ENCODE results near the gene OR2AJ1.

Gene OR2AJ1

GRCh38 chr1:247924868-247925267 is at the start of gene OR2AJ1:
OR2AJ1 (plus strand) TSS chr1:247924889; CDS start chr1:247933769, 8,880 bp downstream.
- H3K4me3 ChIP-seq (ENCODE audit: low read depth, low read length), result no peak within 1 kb of the TSS

- H3K4me3 ChIP-seq (ENCODE audit: low read depth, low read length), result no peak overlapping the region
These were observed 41.3 kb upstream of the OR2AJ1 start for GRCh38 chr1:247883346-247883745.

GRCh38 chr1:247884797-247885413 is 39.8 kb upstream of the OR2AJ1 start:
- H3K4me3 ChIP-seq (ENCODE audit: low read depth, low read length), result no peak overlapping the region

- H3K4me3 ChIP-seq (ENCODE audit: low read depth, low read length), result no peak within 1 kb of the TSS
These were observed 29.5 kb upstream of the OR2AJ1 start, which contains the start of gene OR2W3 for GRCh38 chr1:247895163-247895637. OR2W3 (plus strand) TSS chr1:247895587; CDS start chr1:247895587, 0 bp downstream.

- H3K4me3 ChIP-seq (ENCODE audit: low read depth, low read length), result no peak overlapping the region
These were observed 28.7 kb upstream of the OR2AJ1 start for GRCh38 chr1:247895976-247896375.

GRCh38 chr1:247904122-247904521 is 20.6 kb upstream of the OR2AJ1 start:
- H3K4me3 ChIP-seq (ENCODE audit: low read depth, low read length), result no peak overlapping the region

- H3K4me3 ChIP-seq (ENCODE audit: low read depth, low read length), result no peak overlapping the region
These were observed 19.5 kb upstream of the OR2AJ1 start for GRCh38 chr1:247905181-247905580.

GRCh38 chr1:247905910-247906503 is 18.7 kb upstream of the OR2AJ1 start:
- no peak overlapping the region for H3K4me3 ChIP-seq (ENCODE audit: low read depth, low read length)

- H3K4me3 ChIP-seq (ENCODE audit: low read depth, low read length), result no peak overlapping the region
These were observed 18.1 kb upstream of the OR2AJ1 start for GRCh38 chr1:247906504-247907047.

GRCh38 chr1:247908766-247909165 is 15.9 kb upstream of the OR2AJ1 start:
- no peak overlapping the region for H3K4me3 ChIP-seq (ENCODE audit: low read depth, low read length)

- no peak overlapping the region for H3K4me3 ChIP-seq (ENCODE audit: low read depth, low read length)
These were observed 10.9 kb upstream of the OR2AJ1 start for GRCh38 chr1:247913786-247914185.

GRCh38 chr1:247914941-247915662 is 9.6 kb upstream of the OR2AJ1 start:
- H3K4me3 ChIP-seq (ENCODE audit: low read depth, low read length), result no peak overlapping the region

- no peak within 1 kb of the TSS for H3K4me3 ChIP-seq (ENCODE audit: low read depth, low read length)
These were observed 4.7 kb upstream of the OR2AJ1 start, which contains the start of gene OR2T8 for GRCh38 chr1:247919952-247920351. OR2T8 (plus strand) TSS chr1:247920252; CDS start chr1:247921018, 766 bp downstream.

GRCh38 chr1:247923941-247924340 is 748 bp upstream of the OR2AJ1 start:
- H3K4me3 ChIP-seq (ENCODE audit: low read depth, low read length), result no peak overlapping the region

- H3K4me3 ChIP-seq (ENCODE audit: low read depth, low read length), result no peak overlapping the region
These were observed 9.3 kb downstream of the OR2AJ1 start for GRCh38 chr1:247933989-247934388.

GRCh38 chr1:247935781-247936180 is 11.1 kb downstream of the OR2AJ1 start:
- no peak overlapping the region for H3K4me3 ChIP-seq (ENCODE audit: low read depth, low read length)

GRCh38 chr1:247936415-247936814 is 11.7 kb downstream of the OR2AJ1 start:
- no peak overlapping the region for H3K4me3 ChIP-seq (ENCODE audit: low read depth, low read length)

GRCh38 chr1:247936965-247937734 is 12.5 kb downstream of the OR2AJ1 start:
- peak overlapping the region; percentile 59 for H3K4me3 ChIP-seq (ENCODE audit: low read depth, low read length)

GRCh38 chr1:247942624-247943023 is 17.9 kb downstream of the OR2AJ1 start:
- H3K4me3 ChIP-seq (ENCODE audit: low read depth, low read length), result no peak overlapping the region

GRCh38 chr1:247948558-247948957 is 23.9 kb downstream of the OR2AJ1 start, which contains the start of gene OR2L8:
OR2L8 (plus strand) TSS chr1:247948858; CDS start chr1:247948858, 0 bp downstream.
- H3K4me3 ChIP-seq (ENCODE audit: low read depth, low read length), result no peak within 1 kb of the TSS

- no peak overlapping the region for H3K4me3 ChIP-seq (ENCODE audit: low read depth, low read length)
These were observed 28.7 kb downstream of the OR2AJ1 start for GRCh38 chr1:247953408-247953807.

All from iPS-11a (cell line).